ENCODE results near the gene RARRES2. TPM values are rescaled to one million over a fixed set of nuclear protein-coding genes. Genes with fewer than 3 reads are reported as not detected.

RARRES2 gene
- total and polyA plus RNA-seq, 2 of the 13 experiments (the other 11 are each of a cell fraction or from before 2014, with no cell fraction given), result 134 to 172 TPM

GRCh38 chr7:150381785-150382122 is 40.3 kb upstream of the RARRES2 start:
- WGBS (ENCODE audit: low lambda C conversion rate), result 94% methylated on average over 1 of the region's 1 CpG
- no peaks in the 10 kb centered on the region for H3K9me3 ChIP-seq (ENCODE audit: low read length)
- no peak for TF ChIP-seq DR1 (CRISPR knock-in tag; IDR thresholded peaks at IDR 0.05)
- no peak for TF ChIP-seq MEIS2 (CRISPR knock-in tag; IDR thresholded peaks at IDR 0.05)
- no peak for TF ChIP-seq SALL1 (CRISPR knock-in tag; IDR thresholded peaks at IDR 0.05)
- no peak for TF ChIP-seq AHR (CRISPR knock-in tag; IDR thresholded peaks at IDR 0.05)
- no peak for TF ChIP-seq EEA1 (CRISPR knock-in tag; IDR thresholded peaks at IDR 0.05; ENCODE audit: borderline replicate concordance)
- no peak for TF ChIP-seq ZFP36L1 (CRISPR knock-in tag; IDR thresholded peaks at IDR 0.05)
- no peak for TF ChIP-seq SP2 (CRISPR knock-in tag; IDR thresholded peaks at IDR 0.05)
- no peak for TF ChIP-seq ZNF546 (CRISPR knock-in tag; conservative IDR thresholded peaks at IDR 0.05)
- TF ChIP-seq ZNF558 (CRISPR knock-in tag; IDR thresholded peaks at IDR 0.05; ENCODE audit: borderline replicate concordance), result no peak
- no peak for TF ChIP-seq ZNF354B (CRISPR knock-in tag; IDR thresholded peaks at IDR 0.05)
- TF ChIP-seq NFE2L1 (CRISPR knock-in tag; IDR thresholded peaks at IDR 0.05; ENCODE audit: borderline replicate concordance), result no peak
- no peak for TF ChIP-seq MYNN (CRISPR knock-in tag; IDR thresholded peaks at IDR 0.05; ENCODE audit: low read depth)
- no peak for TF ChIP-seq SNAPC4 (CRISPR knock-in tag; IDR thresholded peaks at IDR 0.05)
- TF ChIP-seq ZBTB37 (CRISPR knock-in tag; IDR thresholded peaks at IDR 0.05), result no peak
- TF ChIP-seq ZFYVE20 (CRISPR knock-in tag; IDR thresholded peaks at IDR 0.05; ENCODE audit: borderline replicate concordance, low read depth), result no peak
- TF ChIP-seq NR2C2 (CRISPR knock-in tag; IDR thresholded peaks at IDR 0.05; ENCODE audit: borderline replicate concordance), result no peak
- H3K79me2 ChIP-seq (ENCODE audit: insufficient read depth, low read length), result peaks cover 47% of the 10 kb centered on the region
- ATAC-seq (no peak), FAIRE-seq (no peak), DNase-seq (ENCODE audit: low spot score) (no peak)
- no TSS peak for BruUV-seq (replicated peaks)
- no peak overlapping the region for H2AFZ ChIP-seq (ENCODE audit: low read length)
- no peaks in the 10 kb centered on the region for H3K36me3 ChIP-seq (replicated peaks in 1 of 2; ENCODE audit: control insufficient read depth in 1 of 2, insufficient read depth in 2 of 2, low read length in 2 of 2)
- H3K4me1 ChIP-seq (ENCODE audit: insufficient read depth, low read length), result peaks cover 86% of the 10 kb centered on the region
- H3K4me3 ChIP-seq (replicated peaks in 1 of 3; ENCODE audit: insufficient read depth in 1 of 3, low read depth in 2 of 3, low read length in 3 of 3), result peak overlapping the region in 1 of 3 experiments; percentile 56; a peak in 1 of 6 replicates
- peaks cover 3% of the 10 kb centered on the region; the same call in 1 of the 2 replicates for H4K20me1 ChIP-seq (ENCODE audit: insufficient read depth, low read length)
- 0 out of 2 replicates have a peak overlapping the region, but pooled peaks have one; percentile 51 for H3K9ac ChIP-seq (ENCODE audit: insufficient read depth, low read depth, low read length)
- peak overlapping the region; percentile 94 for H3K27ac ChIP-seq (ENCODE audit: extremely low read length, insufficient read depth, low read length)
- no peaks in the 10 kb centered on the region for H3K27me3 ChIP-seq (ENCODE audit: control insufficient read depth in 1 of 2, insufficient read depth in 2 of 2, low read length in 2 of 2)
- intact Hi-C loops (cut with micrococcal nuclease; ENCODE audit: unreplicated experiment), result no loop called here
- ChIA-PET CTCF (ENCODE audit: low intra/inter-chr PET ratio, low total read pairs) (no interaction called here), POLR2A (interaction anchor here (5.6 to 8.7 kb wide), 2 partner anchors 13 to 22 kb away, joined by 141 to 181 read pairs; partner anchors contain the start of gene REPIN1)
- in situ Hi-C loops (cut with HindIII; ENCODE audit: extremely low pct_ligation_motif_present, low pct_unique_long_range_greater_than_20kb), result no loop called here
- H3K4me2 ChIP-seq (ENCODE audit: low read depth, low read length), result peak overlapping the region; percentile 81; the same call in 1 of the 2 replicates

Measured in HepG2 (cell line).